Thyroid gland (tissue), 4 donors: ENCODE measurements around the gene PTPRE.

Experiments
- POLR2A ChIP-seq, 2 donors: fragments of 450-650 bp; IDR thresholded peaks; one replicate each; pipeline ENCODE4 v1.6.1; 2017; ENCODE audit warnings: antibody characterized with exemption in 2 of 2, mild to moderate bottlenecking in 2 of 2, moderate library complexity in 1 of 2
- TF ChIP-seq, protein P1 (sequence below), 6 experiments: fragments of 200-600 bp in 3 of 6; fragments of 450-650 bp in 3 of 6; sonication (generic) in 3 of 6; IDR thresholded peaks; one replicate each; pipeline ENCODE4 v1.5.1; 2016 to 2019; ENCODE audit warnings: antibody characterized with exemption in 6 of 6, mild to moderate bottlenecking in 2 of 6, inconsistent platforms in 1 of 6, moderate library complexity in 1 of 6

DNA sequence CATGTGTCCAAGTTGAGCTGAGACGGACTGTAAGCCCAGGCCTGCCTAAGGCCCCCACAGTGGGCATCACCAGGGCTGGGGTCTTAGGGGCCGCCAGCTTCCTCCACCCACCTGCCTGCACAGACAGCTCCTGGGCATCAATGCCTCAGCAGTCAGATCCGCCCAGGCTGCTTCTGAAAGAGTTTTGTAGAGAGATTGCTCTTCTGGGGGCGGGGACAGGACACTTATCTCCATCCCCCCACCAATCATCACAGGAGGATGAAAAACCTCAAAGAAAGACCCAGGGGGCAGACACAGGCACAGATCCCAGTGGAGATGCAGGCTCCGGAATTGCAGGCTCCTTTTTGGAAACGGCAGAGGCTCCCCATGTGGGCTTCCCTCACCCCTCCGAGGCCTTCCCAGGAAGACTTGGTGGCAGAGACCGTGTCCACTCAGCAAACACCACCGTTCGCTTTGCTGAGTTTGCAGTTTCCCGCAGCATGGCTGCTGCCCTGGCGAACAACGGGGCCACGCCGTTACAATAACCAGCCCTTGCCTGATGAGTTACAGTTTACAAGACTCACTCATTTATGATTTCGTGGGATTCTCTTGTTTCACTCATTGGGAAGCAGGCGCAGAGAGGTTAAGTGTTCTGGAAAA, 122.9 kb downstream of the PTPRE start:
- TF ChIP-seq, protein P1, sequence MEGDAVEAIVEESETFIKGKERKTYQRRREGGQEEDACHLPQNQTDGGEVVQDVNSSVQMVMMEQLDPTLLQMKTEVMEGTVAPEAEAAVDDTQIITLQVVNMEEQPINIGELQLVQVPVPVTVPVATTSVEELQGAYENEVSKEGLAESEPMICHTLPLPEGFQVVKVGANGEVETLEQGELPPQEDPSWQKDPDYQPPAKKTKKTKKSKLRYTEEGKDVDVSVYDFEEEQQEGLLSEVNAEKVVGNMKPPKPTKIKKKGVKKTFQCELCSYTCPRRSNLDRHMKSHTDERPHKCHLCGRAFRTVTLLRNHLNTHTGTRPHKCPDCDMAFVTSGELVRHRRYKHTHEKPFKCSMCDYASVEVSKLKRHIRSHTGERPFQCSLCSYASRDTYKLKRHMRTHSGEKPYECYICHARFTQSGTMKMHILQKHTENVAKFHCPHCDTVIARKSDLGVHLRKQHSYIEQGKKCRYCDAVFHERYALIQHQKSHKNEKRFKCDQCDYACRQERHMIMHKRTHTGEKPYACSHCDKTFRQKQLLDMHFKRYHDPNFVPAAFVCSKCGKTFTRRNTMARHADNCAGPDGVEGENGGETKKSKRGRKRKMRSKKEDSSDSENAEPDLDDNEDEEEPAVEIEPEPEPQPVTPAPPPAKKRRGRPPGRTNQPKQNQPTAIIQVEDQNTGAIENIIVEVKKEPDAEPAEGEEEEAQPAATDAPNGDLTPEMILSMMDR (IDR thresholded peaks at IDR 0.05): no peak
- no peak for TF ChIP-seq POLR2A (IDR thresholded peaks at IDR 0.05)
